Transverse colon (tissue), 4 donors: ENCODE measurements around the gene RPL18A. TPM values are rescaled to one million over a fixed set of nuclear protein-coding genes. Genes with fewer than 3 reads are reported as not detected.

ENCODE experiments used
- DNase-seq: peaks from one replicate; pipeline ENCODE4 v3.0.0-alpha.2; 2019
- H3K27ac ChIP-seq, 4 donors: fragments of 200-600 bp; sonication (generic); 2 replicates each; pipeline ENCODE4 v1.5.1; 2016 to 2018; ENCODE audit warnings: inconsistent platforms in 4 of 4
- H3K27me3 ChIP-seq: fragments of 200-600 bp; sonication (generic); 2 replicates; pipeline ENCODE4 v1.5.1; 2017; ENCODE audit warnings: inconsistent platforms
- H3K36me3 ChIP-seq, 4 donors: fragments of 200-600 bp; sonication (generic); 2 replicates each; pipeline ENCODE4 v1.5.1; 2017 to 2019; ENCODE audit warnings: inconsistent platforms in 4 of 4
- H3K4me1 ChIP-seq, 4 donors: fragments of 200-600 bp; sonication (generic); 2 replicates each; pipeline ENCODE4 v1.5.1; 2017 to 2020; ENCODE audit warnings: inconsistent platforms in 4 of 4
- H3K4me3 ChIP-seq, 4 donors: fragments of 200-600 bp; sonication (generic); 1 replicate in 1 of 4; 2 replicates in 3 of 4; pipeline versions ENCODE4 v1.5.1 to v1.6.1; 2017 to 2019; ENCODE audit warnings: inconsistent platforms in 4 of 4
- H3K9me3 ChIP-seq, 2 donors: fragments of 200-600 bp; sonication (generic); 2 replicates each; pipeline ENCODE4 v1.5.1; 2017 to 2019; ENCODE audit warnings: inconsistent platforms in 2 of 2
- EP300 ChIP-seq: sonication (generic); formaldehyde crosslinking; IDR thresholded peaks from one replicate; pipeline ENCODE4 v1.6.1; 2017; ENCODE audit warnings: antibody characterized with exemption, low read depth
- POLR2A ChIP-seq: fragments of 450-650 bp; IDR thresholded peaks from one replicate; pipeline ENCODE4 v1.6.1; 2016; ENCODE audit warnings: antibody characterized with exemption, mild to moderate bottlenecking, moderate library complexity
- POLR2AphosphoS5 ChIP-seq, 3 donors: sonication (generic); formaldehyde crosslinking; IDR thresholded peaks; one replicate each; pipeline ENCODE4 v1.6.1; 2016; ENCODE audit warnings: antibody characterized with exemption in 3 of 3
- WGBS, 2 donors: methylation state at CpG; one replicate each; pipeline ENCODE4 v1.1.5; 2018; ENCODE audit warnings: low coverage in 1 of 2; 5-methylcytosine and 5-hydroxymethylcytosine counted together
- in situ Hi-C, 4 donors: fragments of 200-750 bp; cut with MboI; loops; one replicate each; pipeline versions ENCODE4 v1.15.0 to v1.15.1; 2017; ENCODE audit warnings: low sequenced_read_pairs in 3 of 4, low pct_ligation_motif_present in 1 of 4, low pct_unique_long_range_greater_than_20kb in 1 of 4
- intact Hi-C: fragments of 100-400 bp; cut with DNase I; formaldehyde crosslinking; loops from one replicate; pipeline ENCODE4 v1.15.1; 2023; ENCODE audit warnings: low total_unique reads
- total RNA-seq, 4 donors: library from RNA; depleted of rRNA; stranded (reverse); fragments of >200 nt; gene quantifications; one replicate each; pipeline ENCODE4 v1.1.0, GENCODE V29; 2016
- TF ChIP-seq, protein P1 (sequence below), 5 experiments: fragments of 200-600 bp in 3 of 5; fragments of 450-650 bp in 2 of 5; sonication (generic) in 3 of 5; IDR thresholded peaks; 1 replicate in 2 of 5; 2 replicates in 3 of 5; pipeline ENCODE4 v1.5.1; 2016 to 2017; ENCODE audit warnings: antibody characterized with exemption in 5 of 5, inconsistent platforms in 3 of 5, mild to moderate bottlenecking in 2 of 5, moderate library complexity in 1 of 5

Gene RPL18A
- total RNA-seq, 4 donors from 2014 or later: 727 to 1,372 (median 1,071) TPM

DNA sequence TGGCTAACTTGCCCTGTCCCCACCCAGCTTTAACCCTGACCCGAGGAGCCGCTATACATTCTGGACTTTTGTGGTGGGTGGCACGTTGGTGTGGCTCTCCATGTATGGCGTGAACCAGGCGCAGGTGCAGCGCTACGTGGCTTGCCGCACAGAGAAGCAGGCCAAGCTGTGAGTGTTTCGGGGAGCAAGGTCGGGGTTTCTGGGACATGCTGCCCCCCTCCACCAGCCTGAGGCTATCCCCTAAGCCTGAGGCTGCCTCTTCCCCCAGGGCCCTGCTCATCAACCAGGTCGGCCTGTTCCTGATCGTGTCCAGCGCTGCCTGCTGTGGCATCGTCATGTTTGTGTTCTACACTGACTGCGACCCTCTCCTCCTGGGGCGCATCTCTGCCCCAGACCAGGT is 18.0 kb downstream of the RPL18A start:
- peaks cover 2 to 11% (median 8%) of the 10 kb centered on the region in 4 donors for H3K4me1 ChIP-seq
- WGBS, 2 donors: 71% methylated on average over 16 of the region's 16 CpGs; no CpG with 5 or more reads in 1 of the 2 donors
- in situ Hi-C loops (loop anchor here in 1 of 4 donors (10.0 kb wide), 1 partner anchor 47 kb away; no protein-coding TSS in a partner anchor), intact Hi-C loops (no loop called here)
- DNase-seq: no peak
- no peak overlapping the region for H3K27ac ChIP-seq
- peaks cover 42% of the 10 kb centered on the region for H3K27me3 ChIP-seq
- no peaks in the 10 kb centered on the region for H3K36me3 ChIP-seq
- no peak overlapping the region for H3K4me3 ChIP-seq
- no peak for TF ChIP-seq POLR2AphosphoS5 (IDR thresholded peaks at IDR 0.05)
- TF ChIP-seq EP300: no peak
- TF ChIP-seq POLR2A: no peak
- TF ChIP-seq, protein P1, sequence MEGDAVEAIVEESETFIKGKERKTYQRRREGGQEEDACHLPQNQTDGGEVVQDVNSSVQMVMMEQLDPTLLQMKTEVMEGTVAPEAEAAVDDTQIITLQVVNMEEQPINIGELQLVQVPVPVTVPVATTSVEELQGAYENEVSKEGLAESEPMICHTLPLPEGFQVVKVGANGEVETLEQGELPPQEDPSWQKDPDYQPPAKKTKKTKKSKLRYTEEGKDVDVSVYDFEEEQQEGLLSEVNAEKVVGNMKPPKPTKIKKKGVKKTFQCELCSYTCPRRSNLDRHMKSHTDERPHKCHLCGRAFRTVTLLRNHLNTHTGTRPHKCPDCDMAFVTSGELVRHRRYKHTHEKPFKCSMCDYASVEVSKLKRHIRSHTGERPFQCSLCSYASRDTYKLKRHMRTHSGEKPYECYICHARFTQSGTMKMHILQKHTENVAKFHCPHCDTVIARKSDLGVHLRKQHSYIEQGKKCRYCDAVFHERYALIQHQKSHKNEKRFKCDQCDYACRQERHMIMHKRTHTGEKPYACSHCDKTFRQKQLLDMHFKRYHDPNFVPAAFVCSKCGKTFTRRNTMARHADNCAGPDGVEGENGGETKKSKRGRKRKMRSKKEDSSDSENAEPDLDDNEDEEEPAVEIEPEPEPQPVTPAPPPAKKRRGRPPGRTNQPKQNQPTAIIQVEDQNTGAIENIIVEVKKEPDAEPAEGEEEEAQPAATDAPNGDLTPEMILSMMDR (IDR thresholded peaks at IDR 0.05): no peak
- no peaks in the 10 kb centered on the region for H3K9me3 ChIP-seq

- no peak for TF ChIP-seq EP300
- no peak for TF ChIP-seq POLR2AphosphoS5 (IDR thresholded peaks at IDR 0.05)
- no peak for TF ChIP-seq POLR2A
- peaks cover 24% of the 10 kb centered on the region for H3K27me3 ChIP-seq
- no peaks in the 10 kb centered on the region for H3K4me1 ChIP-seq
- in situ Hi-C loops: loop anchor here in 1 of 4 donors (10.0 kb wide), 1 partner anchor 45 kb away; no protein-coding TSS in a partner anchor
- H3K36me3 ChIP-seq: no peaks in the 10 kb centered on the region
- intact Hi-C loops: no loop called here
- H3K4me3 ChIP-seq: no peak overlapping the region
- 55% methylated on average over 7 of the region's 7 CpGs; no CpG with 5 or more reads in 1 of the 2 donors for WGBS, 2 donors
- H3K27ac ChIP-seq: no peak overlapping the region
- H3K9me3 ChIP-seq: no peaks in the 10 kb centered on the region
- no peak for DNase-seq
These were observed 19.8 kb downstream of the RPL18A start for GRCh38 chr19:17879466-17879865.

GRCh38 chr19:17881701-17882100 is 22.0 kb downstream of the RPL18A start:
- in situ Hi-C loops (no loop called here), intact Hi-C loops (no loop called here)
- no peaks in the 10 kb centered on the region for H3K4me1 ChIP-seq
- H3K27ac ChIP-seq: no peak overlapping the region
- H3K9me3 ChIP-seq: no peaks in the 10 kb centered on the region
- TF ChIP-seq, protein P1 (IDR thresholded peaks at IDR 0.05): no peak
- TF ChIP-seq POLR2A: no peak
- no peak for TF ChIP-seq POLR2AphosphoS5 (IDR thresholded peaks at IDR 0.05)
- no peak for TF ChIP-seq EP300
- H3K4me3 ChIP-seq: no peak overlapping the region
- 60 to 100% methylated on average over 1 to 5 of the region's 7 CpGs for WGBS, 2 donors
- H3K27me3 ChIP-seq: peaks cover 6% of the 10 kb centered on the region
- no peak for DNase-seq
- no peaks in the 10 kb centered on the region for H3K36me3 ChIP-seq

DNA sequence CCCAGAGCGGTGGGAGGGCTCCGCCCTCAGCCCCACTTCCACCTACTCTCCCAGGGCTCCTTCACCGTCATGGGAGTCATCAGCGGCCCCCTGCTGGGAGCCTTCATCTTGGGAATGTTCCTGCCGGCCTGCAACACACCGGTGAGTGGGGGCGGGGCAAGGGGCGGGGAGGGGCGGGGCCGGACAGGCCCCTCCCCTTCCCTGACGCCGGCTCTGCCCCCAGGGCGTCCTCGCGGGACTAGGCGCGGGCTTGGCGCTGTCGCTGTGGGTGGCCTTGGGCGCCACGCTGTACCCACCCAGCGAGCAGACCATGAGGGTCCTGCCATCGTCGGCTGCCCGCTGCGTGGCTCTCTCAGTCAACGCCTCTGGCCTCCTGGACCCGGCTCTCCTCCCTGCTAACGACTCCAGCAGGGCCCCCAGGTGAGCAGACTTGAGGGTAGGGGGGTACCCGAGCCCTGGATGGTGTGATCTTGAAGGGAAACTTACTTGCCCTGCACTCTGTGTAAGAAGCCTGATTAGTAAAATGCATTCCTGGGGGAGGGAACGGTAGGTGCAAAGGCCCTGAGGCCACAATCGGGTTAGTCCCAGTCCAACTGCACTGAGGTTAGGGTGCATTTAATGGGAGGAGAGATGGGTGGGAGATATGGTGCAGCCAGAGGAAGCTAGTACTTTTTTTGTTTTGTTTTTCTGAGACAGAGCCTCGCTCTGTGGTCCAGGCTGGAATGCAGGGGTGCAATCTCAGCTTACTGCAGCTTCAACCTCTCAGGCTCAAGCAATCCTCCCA is 24.1 kb downstream of the RPL18A start:
- no peaks in the 10 kb centered on the region for H3K27me3 ChIP-seq
- 77% methylated on average over 33 of the region's 33 CpGs; no CpG with 5 or more reads in 1 of the 2 donors for WGBS, 2 donors
- in situ Hi-C loops (no loop called here), intact Hi-C loops (no loop called here)
- H3K9me3 ChIP-seq: no peaks in the 10 kb centered on the region
- no peaks in the 10 kb centered on the region for H3K4me1 ChIP-seq
- H3K4me3 ChIP-seq: no peak overlapping the region
- no peak for DNase-seq
- TF ChIP-seq, protein P1 (IDR thresholded peaks at IDR 0.05): no peak
- TF ChIP-seq POLR2AphosphoS5 (IDR thresholded peaks at IDR 0.05): no peak
- no peak for TF ChIP-seq POLR2A
- no peak for TF ChIP-seq EP300
- H3K27ac ChIP-seq: no peak overlapping the region
- no peaks in the 10 kb centered on the region for H3K36me3 ChIP-seq
